Peyer's patch (tissue), 4 donors: ENCODE data around the gene PHLDB1. TPM values are rescaled to one million over a fixed set of nuclear protein-coding genes. Genes with fewer than 3 reads are reported as not detected.

ENCODE experiments used
- DNase-seq, 3 donors: peaks; one replicate each; pipeline ENCODE4 v3.0.0-alpha.2; 2017 to 2019
- H3K27ac ChIP-seq, 4 donors: fragments of 200-600 bp; sonication (generic); one replicate each; pipeline ENCODE4 v1.5.1; 2016 to 2019
- H3K27me3 ChIP-seq, 2 donors: fragments of 200-600 bp; sonication (generic); one replicate each; pipeline ENCODE4 v1.5.1; 2019
- H3K36me3 ChIP-seq, 3 donors: fragments of 200-600 bp; sonication (generic); one replicate each; pipeline ENCODE4 v1.5.1; 2016 to 2019
- H3K4me1 ChIP-seq, 4 donors: fragments of 200-600 bp; sonication (generic); one replicate each; pipeline ENCODE4 v1.5.1; 2016 to 2019
- H3K4me3 ChIP-seq, 4 donors: fragments of 200-600 bp; sonication (generic); 1 replicate in 3 of 4; 2 replicates in 1 of 4; pipeline ENCODE4 v1.5.1; 2016 to 2019; ENCODE audit warnings: mild to moderate bottlenecking in 1 of 4
- H3K9me3 ChIP-seq, 4 donors: fragments of 200-600 bp; sonication (generic); one replicate each; pipeline ENCODE4 v1.5.1; 2016 to 2019; ENCODE audit warnings: mild to moderate bottlenecking in 1 of 4
- POLR2A ChIP-seq, 2 donors: fragments of 450-650 bp; IDR thresholded peaks; one replicate each; pipeline ENCODE4 v1.5.1; 2017; ENCODE audit warnings: antibody characterized with exemption in 2 of 2, mild to moderate bottlenecking in 2 of 2, moderate library complexity in 2 of 2
- total RNA-seq, 4 donors: library from RNA; depleted of rRNA; stranded (reverse); fragments of >200 nt; gene quantifications; one replicate each; pipeline ENCODE4 v1.1.0, GENCODE V29; 2016
- TF ChIP-seq, protein P1 (sequence below), 6 experiments: fragments of 450-650 bp in 4 of 6; fragments of 200-600 bp in 2 of 6; sonication (generic) in 1 of 6; IDR thresholded peaks; one replicate each; pipeline ENCODE4 v1.5.1; 2017 to 2019; ENCODE audit warnings: antibody characterized with exemption in 6 of 6, mild to moderate bottlenecking in 3 of 6, moderate library complexity in 1 of 6

The PHLDB1 gene
- total RNA-seq, 4 donors from 2014 or later, result 32.4 to 380 (median 93.8) TPM

GRCh38 chr11:118661425-118662301 lies 54.2 kb downstream of the PHLDB1 start:
- peaks cover 0 to 4% (median 1%) of the 10 kb centered on the region in 4 donors for H3K4me1 ChIP-seq
- no peaks in the 10 kb centered on the region for H3K27me3 ChIP-seq
- TF ChIP-seq, protein P1, sequence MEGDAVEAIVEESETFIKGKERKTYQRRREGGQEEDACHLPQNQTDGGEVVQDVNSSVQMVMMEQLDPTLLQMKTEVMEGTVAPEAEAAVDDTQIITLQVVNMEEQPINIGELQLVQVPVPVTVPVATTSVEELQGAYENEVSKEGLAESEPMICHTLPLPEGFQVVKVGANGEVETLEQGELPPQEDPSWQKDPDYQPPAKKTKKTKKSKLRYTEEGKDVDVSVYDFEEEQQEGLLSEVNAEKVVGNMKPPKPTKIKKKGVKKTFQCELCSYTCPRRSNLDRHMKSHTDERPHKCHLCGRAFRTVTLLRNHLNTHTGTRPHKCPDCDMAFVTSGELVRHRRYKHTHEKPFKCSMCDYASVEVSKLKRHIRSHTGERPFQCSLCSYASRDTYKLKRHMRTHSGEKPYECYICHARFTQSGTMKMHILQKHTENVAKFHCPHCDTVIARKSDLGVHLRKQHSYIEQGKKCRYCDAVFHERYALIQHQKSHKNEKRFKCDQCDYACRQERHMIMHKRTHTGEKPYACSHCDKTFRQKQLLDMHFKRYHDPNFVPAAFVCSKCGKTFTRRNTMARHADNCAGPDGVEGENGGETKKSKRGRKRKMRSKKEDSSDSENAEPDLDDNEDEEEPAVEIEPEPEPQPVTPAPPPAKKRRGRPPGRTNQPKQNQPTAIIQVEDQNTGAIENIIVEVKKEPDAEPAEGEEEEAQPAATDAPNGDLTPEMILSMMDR (IDR thresholded peaks at IDR 0.05), result no peak
- no peak for TF ChIP-seq POLR2A (IDR thresholded peaks at IDR 0.05)
- no peak for DNase-seq
- H3K4me3 ChIP-seq, result no peak overlapping the region
- H3K36me3 ChIP-seq, result peaks cover 0 to 6% (median 0%) of the 10 kb centered on the region in 3 donors
- no peaks in the 10 kb centered on the region for H3K9me3 ChIP-seq
- H3K27ac ChIP-seq, result no peak overlapping the region

- Histone ChIP-seq H3K4me1 (peaks cover 0 to 4% (median 1%) of the 10 kb centered on the region in 4 donors), H3K36me3 (peaks cover 0 to 4% (median 0%) of the 10 kb centered on the region in 3 donors), H3K27me3 (no peaks in the 10 kb centered on the region), H3K27ac (no peak overlapping the region), H3K4me3 (no peak overlapping the region), H3K9me3 (no peaks in the 10 kb centered on the region)
- TF ChIP-seq POLR2A (IDR thresholded peaks at IDR 0.05), result no peak
- TF ChIP-seq, protein P1 (IDR thresholded peaks at IDR 0.05), result no peak
- DNase-seq, result no peak
These were observed 55.2 kb downstream of the PHLDB1 start for GRCh38 chr11:118662401-118663271.

GRCh38 chr11:118663381-118663780 lies 56.0 kb downstream of the PHLDB1 start:
- H3K36me3 ChIP-seq, result no peaks in the 10 kb centered on the region
- H3K4me1 ChIP-seq, result peaks cover 0 to 4% (median 1%) of the 10 kb centered on the region in 4 donors
- no peak for DNase-seq
- TF ChIP-seq, protein P1 (IDR thresholded peaks at IDR 0.05), result no peak
- no peak for TF ChIP-seq POLR2A (IDR thresholded peaks at IDR 0.05)
- H3K27ac ChIP-seq, result no peak overlapping the region
- H3K9me3 ChIP-seq, result no peaks in the 10 kb centered on the region
- H3K4me3 ChIP-seq, result no peak overlapping the region
- H3K27me3 ChIP-seq, result no peaks in the 10 kb centered on the region

- no peaks in the 10 kb centered on the region for H3K27me3 ChIP-seq
- no peak overlapping the region for H3K4me3 ChIP-seq
- peaks cover 0 to 4% (median 1%) of the 10 kb centered on the region in 4 donors for H3K4me1 ChIP-seq
- H3K9me3 ChIP-seq, result no peaks in the 10 kb centered on the region
- TF ChIP-seq, protein P1 (IDR thresholded peaks at IDR 0.05), result no peak
- no peak for TF ChIP-seq POLR2A (IDR thresholded peaks at IDR 0.05)
- H3K27ac ChIP-seq, result no peak overlapping the region
- no peaks in the 10 kb centered on the region for H3K36me3 ChIP-seq
- no peak for DNase-seq
These were observed 56.5 kb downstream of the PHLDB1 start for GRCh38 chr11:118663902-118664301.

- no peak overlapping the region for H3K27ac ChIP-seq
- no peak overlapping the region for H3K4me3 ChIP-seq
- TF ChIP-seq, protein P1 (IDR thresholded peaks at IDR 0.05), result no peak
- TF ChIP-seq POLR2A (IDR thresholded peaks at IDR 0.05), result no peak
- no peaks in the 10 kb centered on the region for H3K36me3 ChIP-seq
- no peaks in the 10 kb centered on the region for H3K4me1 ChIP-seq
- H3K27me3 ChIP-seq, result no peaks in the 10 kb centered on the region
- DNase-seq, result no peak
- no peaks in the 10 kb centered on the region for H3K9me3 ChIP-seq
These were observed 59.0 kb downstream of the PHLDB1 start for GRCh38 chr11:118666371-118666770.
